Gastrocnemius medialis (tissue), 4 donors: ENCODE data around the gene RBFOX2. TPM values are rescaled to one million over a fixed set of nuclear protein-coding genes. Genes with fewer than 3 reads are reported as not detected.
A peak's percentile ranks its signal among the peaks of the same experiment; 100 is the strongest.

Experiments used
- ATAC-seq, 2 donors: fragments of 150-250 bp; one replicate each; pipeline ENCODE4 v1.9.1; 2016
- DNase-seq, 2 donors: peaks; one replicate each; pipeline ENCODE4 v3.0.0-alpha.2; 2019
- H3K27ac ChIP-seq, 4 donors: fragments of 200-600 bp; sonication (generic); 1 replicate in 1 of 4; 2 replicates in 3 of 4; pipeline ENCODE4 v1.5.1; 2016 to 2018; ENCODE audit warnings: mild to moderate bottlenecking in 2 of 4, moderate library complexity in 1 of 4
- H3K27me3 ChIP-seq, 3 donors: fragments of 200-600 bp; sonication (generic) in 2 of 3; 1 replicate in 1 of 3; 2 replicates in 2 of 3; pipeline versions ENCODE4 v1.5.1 to v1.6.0; 2016 to 2019; ENCODE audit warnings: mild to moderate bottlenecking in 1 of 3, moderate library complexity in 1 of 3
- H3K36me3 ChIP-seq, 2 donors: fragments of 200-600 bp; sonication (generic) in 1 of 2; one replicate each; pipeline ENCODE4 v1.5.1; 2017 to 2018
- H3K4me1 ChIP-seq, 2 donors: fragments of 200-600 bp; sonication (generic) in 1 of 2; one replicate each; pipeline ENCODE4 v1.5.1; 2016 to 2017; ENCODE audit warnings: mild to moderate bottlenecking in 2 of 2
- H3K4me3 ChIP-seq, 4 donors: fragments of 200-600 bp; sonication (generic) in 3 of 4; 1 replicate in 1 of 4; 2 replicates in 3 of 4; pipeline ENCODE4 v1.5.1; 2016 to 2019; ENCODE audit warnings: mild to moderate bottlenecking in 2 of 4
- H3K9me3 ChIP-seq, 3 donors: fragments of 200-600 bp; sonication (generic) in 2 of 3; 1 replicate in 1 of 3; 2 replicates in 2 of 3; pipeline ENCODE4 v1.5.1; 2016 to 2019
- CTCF ChIP-seq, 5 experiments: fragments of 450-650 bp in 3 of 5; fragments of 200-600 bp in 2 of 5; sonication (generic) in 2 of 5; IDR thresholded peaks in 4 of 5; conservative IDR thresholded peaks in 1 of 5; 1 replicate in 4 of 5; 2 replicates in 1 of 5; pipeline ENCODE4 v1.5.1; 2016 to 2019; ENCODE audit warnings: antibody characterized with exemption in 5 of 5, mild to moderate bottlenecking in 3 of 5, moderate library complexity in 3 of 5
- POLR2A ChIP-seq, 2 donors: fragments of 450-650 bp; IDR thresholded peaks; one replicate each; pipeline ENCODE4 v1.6.1; 2017; ENCODE audit warnings: antibody characterized with exemption in 2 of 2, mild to moderate bottlenecking in 2 of 2, moderate library complexity in 2 of 2
- in situ Hi-C, 4 donors: fragments of 200-750 bp; cut with MboI; loops; one replicate each; pipeline versions ENCODE4 v1.15.0 to v1.8.0; 2017; ENCODE audit warnings: low sequenced_read_pairs in 4 of 4
- intact Hi-C: fragments of 100-400 bp; cut with DNase I; formaldehyde crosslinking; loops from one replicate; pipeline ENCODE4 v1.15.1; 2023; ENCODE audit warnings: low total_unique reads
- total RNA-seq, 4 donors: library from RNA; depleted of rRNA; stranded (reverse); fragments of >200 nt; gene quantifications; one replicate each; pipeline versions ENCODE4 v1.1.0 to v1.2.3, GENCODE V29; 2016

The RBFOX2 gene
- total RNA-seq, 4 donors from 2014 or later: 26.0 to 32.1 (median 28.6) TPM

- peaks cover 11 to 19% of the 10 kb centered on the region in 2 donors for H3K4me1 ChIP-seq
- intact Hi-C loops (loop anchor here (1.0 kb wide), 1 partner anchor 30 kb away; no protein-coding TSS in a partner anchor), in situ Hi-C loops (no loop called here)
- no peak overlapping the region for H3K4me3 ChIP-seq
- ATAC-seq (no peak), DNase-seq (no peak)
- no peak overlapping the region for H3K27ac ChIP-seq
- TF ChIP-seq POLR2A (IDR thresholded peaks at IDR 0.05) (no peak), CTCF (IDR thresholded peaks at IDR 0.05 in 4 of 5, conservative IDR thresholded peaks at IDR 0.05 in 1 of 5) (no peak)
- no peaks in the 10 kb centered on the region for H3K27me3 ChIP-seq
- no peaks in the 10 kb centered on the region for H3K9me3 ChIP-seq
- no peaks in the 10 kb centered on the region for H3K36me3 ChIP-seq
These were observed 62.1 kb downstream of the RBFOX2 start for GRCh38 chr22:35966314-35967045.

GRCh38 chr22:35963237-35963810, 65.3 kb downstream of the RBFOX2 start:
- in situ Hi-C loops: no loop called here
- Histone ChIP-seq H3K4me1 (peaks cover 32% of the 10 kb centered on the region in 2 donors), H3K27me3 (no peaks in the 10 kb centered on the region), H3K27ac (no peak overlapping the region), H3K4me3 (no peak overlapping the region), H3K9me3 (no peaks in the 10 kb centered on the region), H3K36me3 (no peaks in the 10 kb centered on the region)
- no peak for TF ChIP-seq POLR2A (IDR thresholded peaks at IDR 0.05)
- TF ChIP-seq CTCF (IDR thresholded peaks at IDR 0.05 in 4 of 5, conservative IDR thresholded peaks at IDR 0.05 in 1 of 5): no peak
- DNase-seq (no peak), ATAC-seq (no peak)
- intact Hi-C loops: no loop called here

- intact Hi-C loops: no loop called here
- ATAC-seq (peak; percentile 76 to 77), DNase-seq (no peak)
- no peaks in the 10 kb centered on the region for H3K36me3 ChIP-seq
- no peaks in the 10 kb centered on the region for H3K9me3 ChIP-seq
- no peaks in the 10 kb centered on the region for H3K27me3 ChIP-seq
- peak in 1 of 2 donors; percentile 8 for TF ChIP-seq POLR2A (IDR thresholded peaks at IDR 0.05)
- no peak for TF ChIP-seq CTCF (IDR thresholded peaks at IDR 0.05 in 4 of 5, conservative IDR thresholded peaks at IDR 0.05 in 1 of 5)
- H3K27ac ChIP-seq: peak overlapping the region; percentile 20 to 69 (median 61)
- peaks cover 33 to 34% of the 10 kb centered on the region in 2 donors for H3K4me1 ChIP-seq
- H3K4me3 ChIP-seq: no peak overlapping the region
- in situ Hi-C loops: no loop called here
These were observed 66.9 kb downstream of the RBFOX2 start for GRCh38 chr22:35961480-35962295.

GRCh38 chr22:35960854-35961253, 67.8 kb downstream of the RBFOX2 start:
- Histone ChIP-seq H3K4me1 (peaks cover 33 to 34% of the 10 kb centered on the region in 2 donors), H3K9me3 (no peaks in the 10 kb centered on the region), H3K36me3 (no peaks in the 10 kb centered on the region), H3K27ac (peak overlapping the region in 2 of 4 donors; percentile 4 to 69), H3K4me3 (no peak overlapping the region), H3K27me3 (no peaks in the 10 kb centered on the region)
- DNase-seq (no peak), ATAC-seq (no peak)
- intact Hi-C loops (no loop called here), in situ Hi-C loops (no loop called here)
- TF ChIP-seq CTCF (IDR thresholded peaks at IDR 0.05 in 4 of 5, conservative IDR thresholded peaks at IDR 0.05 in 1 of 5) (no peak), POLR2A (IDR thresholded peaks at IDR 0.05) (no peak)
